ENCODE data around the gene SETBP1.

- TF ChIP-seq, protein P1, sequence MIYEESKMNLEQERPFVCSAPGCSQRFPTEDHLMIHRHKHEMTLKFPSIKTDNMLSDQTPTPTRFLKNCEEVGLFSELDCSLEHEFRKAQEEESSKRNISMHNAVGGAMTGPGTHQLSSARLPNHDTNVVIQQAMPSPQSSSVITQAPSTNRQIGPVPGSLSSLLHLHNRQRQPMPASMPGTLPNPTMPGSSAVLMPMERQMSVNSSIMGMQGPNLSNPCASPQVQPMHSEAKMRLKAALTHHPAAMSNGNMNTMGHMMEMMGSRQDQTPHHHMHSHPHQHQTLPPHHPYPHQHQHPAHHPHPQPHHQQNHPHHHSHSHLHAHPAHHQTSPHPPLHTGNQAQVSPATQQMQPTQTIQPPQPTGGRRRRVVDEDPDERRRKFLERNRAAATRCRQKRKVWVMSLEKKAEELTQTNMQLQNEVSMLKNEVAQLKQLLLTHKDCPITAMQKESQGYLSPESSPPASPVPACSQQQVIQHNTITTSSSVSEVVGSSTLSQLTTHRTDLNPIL (CRISPR knock-in tag; IDR thresholded peaks at IDR 0.05; ENCODE audit: low read depth) = no peak
- TF ChIP-seq ZNF565 (CRISPR knock-in tag; conservative IDR thresholded peaks at IDR 0.05; ENCODE audit: low read depth) = no peak
- TF ChIP-seq PATZ1 (CRISPR knock-in tag; IDR thresholded peaks at IDR 0.05; ENCODE audit: borderline replicate concordance) = no peak
- TF ChIP-seq, protein P2, sequence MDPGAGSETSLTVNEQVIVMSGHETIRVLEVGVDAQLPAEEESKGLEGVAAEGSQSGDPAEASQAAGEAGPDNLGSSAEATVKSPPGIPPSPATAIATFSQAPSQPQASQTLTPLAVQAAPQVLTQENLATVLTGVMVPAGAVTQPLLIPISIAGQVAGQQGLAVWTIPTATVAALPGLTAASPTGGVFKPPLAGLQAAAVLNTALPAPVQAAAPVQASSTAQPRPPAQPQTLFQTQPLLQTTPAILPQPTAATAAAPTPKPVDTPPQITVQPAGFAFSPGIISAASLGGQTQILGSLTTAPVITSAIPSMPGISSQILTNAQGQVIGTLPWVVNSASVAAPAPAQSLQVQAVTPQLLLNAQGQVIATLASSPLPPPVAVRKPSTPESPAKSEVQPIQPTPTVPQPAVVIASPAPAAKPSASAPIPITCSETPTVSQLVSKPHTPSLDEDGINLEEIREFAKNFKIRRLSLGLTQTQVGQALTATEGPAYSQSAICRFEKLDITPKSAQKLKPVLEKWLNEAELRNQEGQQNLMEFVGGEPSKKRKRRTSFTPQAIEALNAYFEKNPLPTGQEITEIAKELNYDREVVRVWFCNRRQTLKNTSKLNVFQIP (CRISPR knock-in tag; IDR thresholded peaks at IDR 0.05; ENCODE audit: borderline replicate concordance, low read depth) = no peak
- TF ChIP-seq ESRRG (CRISPR knock-in tag; IDR thresholded peaks at IDR 0.05) = no peak
- TF ChIP-seq SNAI2 (CRISPR knock-in tag; IDR thresholded peaks at IDR 0.05) = no peak
- no peak for TF ChIP-seq TSHZ2 (CRISPR knock-in tag; IDR thresholded peaks at IDR 0.05)
- no peak for TF ChIP-seq TCF4 (CRISPR knock-in tag; IDR thresholded peaks at IDR 0.05; ENCODE audit: borderline replicate concordance)
- TF ChIP-seq ZFP3 (CRISPR knock-in tag; IDR thresholded peaks at IDR 0.05) = no peak
Measured at GRCh38 chr18:44741085-44741484, 60.4 kb downstream of the SETBP1 start.

All from SK-N-SH treated with all-trans-retinoic acid at 6 μM for 48 hours (cell line).